ENCODE data around the gene ACAT2.

Gene ACAT2

DNA sequence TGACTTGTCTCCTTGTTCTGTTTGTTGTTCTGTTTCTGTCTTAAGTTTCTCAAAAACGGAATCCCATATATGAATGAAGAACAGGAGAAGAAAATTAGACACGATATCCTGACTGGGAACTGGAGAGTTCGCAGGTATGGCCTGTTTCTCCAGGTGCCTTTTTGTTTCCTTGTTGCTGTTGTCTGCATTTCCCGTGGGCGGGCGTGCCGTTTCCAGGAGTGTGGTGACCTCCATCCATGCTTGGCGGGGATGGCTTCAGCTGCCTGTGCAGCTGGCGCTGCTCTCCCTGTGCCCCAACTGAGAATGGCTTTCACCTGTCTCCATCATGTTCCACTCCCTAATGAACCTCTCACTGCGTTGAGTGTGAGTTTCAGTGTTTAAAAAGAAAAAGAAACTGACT lies 42.7 kb downstream of the ACAT2 start:
- TF ChIP-seq, protein P1, sequence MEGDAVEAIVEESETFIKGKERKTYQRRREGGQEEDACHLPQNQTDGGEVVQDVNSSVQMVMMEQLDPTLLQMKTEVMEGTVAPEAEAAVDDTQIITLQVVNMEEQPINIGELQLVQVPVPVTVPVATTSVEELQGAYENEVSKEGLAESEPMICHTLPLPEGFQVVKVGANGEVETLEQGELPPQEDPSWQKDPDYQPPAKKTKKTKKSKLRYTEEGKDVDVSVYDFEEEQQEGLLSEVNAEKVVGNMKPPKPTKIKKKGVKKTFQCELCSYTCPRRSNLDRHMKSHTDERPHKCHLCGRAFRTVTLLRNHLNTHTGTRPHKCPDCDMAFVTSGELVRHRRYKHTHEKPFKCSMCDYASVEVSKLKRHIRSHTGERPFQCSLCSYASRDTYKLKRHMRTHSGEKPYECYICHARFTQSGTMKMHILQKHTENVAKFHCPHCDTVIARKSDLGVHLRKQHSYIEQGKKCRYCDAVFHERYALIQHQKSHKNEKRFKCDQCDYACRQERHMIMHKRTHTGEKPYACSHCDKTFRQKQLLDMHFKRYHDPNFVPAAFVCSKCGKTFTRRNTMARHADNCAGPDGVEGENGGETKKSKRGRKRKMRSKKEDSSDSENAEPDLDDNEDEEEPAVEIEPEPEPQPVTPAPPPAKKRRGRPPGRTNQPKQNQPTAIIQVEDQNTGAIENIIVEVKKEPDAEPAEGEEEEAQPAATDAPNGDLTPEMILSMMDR (conservative IDR thresholded peaks at IDR 0.05; ENCODE audit: control insufficient read depth, insufficient read depth, low read depth, low read length): no peak
- no peak for DNase-seq (ENCODE audit: low read depth)

DNA sequence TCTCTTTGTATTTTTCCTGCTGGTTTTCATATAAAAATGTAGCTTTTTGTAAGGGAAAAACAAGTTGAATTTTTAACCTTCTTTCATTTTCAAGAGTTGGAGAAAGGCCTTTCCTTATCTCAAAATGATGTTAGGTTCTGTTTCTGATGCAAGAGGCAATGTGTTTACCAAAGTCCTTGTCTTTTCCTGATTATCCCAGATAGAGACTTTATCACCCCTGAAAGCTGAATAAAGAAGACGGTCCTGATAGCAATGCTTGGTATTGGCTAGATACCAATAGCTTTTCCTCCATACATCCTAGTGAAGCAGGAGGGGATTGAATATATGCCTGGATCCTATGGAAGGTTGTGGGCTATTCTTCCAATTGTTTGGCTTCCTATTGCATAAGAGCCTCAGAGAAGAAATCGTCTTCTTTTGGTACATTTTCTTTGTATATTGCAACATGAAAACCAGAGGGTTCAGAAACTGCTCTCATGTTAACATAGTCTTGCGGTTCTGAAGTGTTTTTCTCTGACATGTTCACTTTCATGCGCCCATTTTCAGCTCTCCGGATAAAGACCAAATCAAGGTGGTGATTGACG lies 43.7 kb downstream of the ACAT2 start:
- no peak for DNase-seq (ENCODE audit: low read depth)
- TF ChIP-seq, protein P1 (conservative IDR thresholded peaks at IDR 0.05; ENCODE audit: control insufficient read depth, insufficient read depth, low read depth, low read length): no peak
- H3K4me3 ChIP-seq (ENCODE audit: control insufficient read depth, low read depth, low read length): no peak overlapping the region

More for the DNA sequence above, 42.7 kb downstream of the ACAT2 start:
- H3K4me3 ChIP-seq (ENCODE audit: control insufficient read depth, low read depth, low read length): no peak overlapping the region

DNA sequence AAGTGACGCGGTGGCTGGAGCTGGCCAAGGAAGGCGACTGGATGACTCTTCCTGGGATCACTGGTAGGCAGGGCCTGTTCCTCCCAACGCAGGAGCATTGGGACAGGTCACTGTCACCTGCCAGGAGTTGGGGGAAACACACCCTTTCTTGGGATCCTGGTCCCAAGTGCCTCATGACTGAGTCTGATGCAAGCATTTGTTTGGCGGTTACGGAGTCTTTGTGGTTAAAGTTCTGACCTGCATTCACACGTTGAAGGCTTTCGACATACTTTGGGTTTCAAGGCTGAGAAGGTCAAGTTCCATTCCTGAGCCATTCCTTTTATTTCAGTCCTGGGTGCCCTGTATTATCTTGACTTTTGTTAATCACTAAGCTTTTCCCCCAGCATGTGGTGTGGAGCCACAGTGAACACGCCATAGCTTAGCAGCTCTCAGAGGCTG lies 44.2 kb downstream of the ACAT2 start:
- TF ChIP-seq, protein P1 (conservative IDR thresholded peaks at IDR 0.05; ENCODE audit: control insufficient read depth, insufficient read depth, low read depth, low read length): no peak
- peak; percentile 20 for DNase-seq (ENCODE audit: low read depth)

DNA sequence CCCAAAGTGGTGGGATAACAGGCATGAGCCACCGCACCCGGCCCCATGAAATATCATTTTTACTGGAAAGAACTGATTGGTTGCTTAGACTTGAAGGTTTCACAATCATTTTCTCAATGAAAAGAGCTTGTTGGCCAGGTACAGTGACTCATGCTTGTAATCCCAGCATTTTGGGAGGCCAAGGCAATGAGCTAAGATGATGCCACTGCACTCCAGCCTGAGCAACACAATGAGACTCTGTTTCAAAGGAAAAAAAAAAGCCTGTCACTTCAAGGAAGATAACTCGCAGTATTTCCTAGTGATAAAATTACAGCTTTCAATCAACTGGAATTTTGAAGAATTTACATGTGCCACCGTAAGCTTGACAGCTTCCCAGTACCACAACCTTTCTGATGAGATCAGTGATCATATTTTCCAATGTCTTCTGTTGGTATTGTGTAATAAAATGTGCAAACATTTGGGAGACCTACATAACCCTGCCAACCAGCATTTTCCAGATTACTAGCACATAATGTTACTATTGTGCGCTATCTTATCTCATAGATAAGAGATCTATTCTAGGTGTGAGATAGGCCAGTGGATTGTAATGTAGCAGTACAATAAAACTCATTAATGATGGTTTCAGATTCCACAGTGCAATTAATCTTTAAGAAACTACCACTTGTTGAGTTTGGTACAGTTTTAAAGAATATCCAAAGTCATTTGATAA lies 45.5 kb downstream of the ACAT2 start:
- TF ChIP-seq, protein P1 (conservative IDR thresholded peaks at IDR 0.05; ENCODE audit: control insufficient read depth, insufficient read depth, low read depth, low read length): no peak
- H3K4me3 ChIP-seq (ENCODE audit: control insufficient read depth, low read depth, low read length): no peak overlapping the region
- DNase-seq (ENCODE audit: low read depth): no peak

More for the DNA sequence above, 44.2 kb downstream of the ACAT2 start:
- H3K4me3 ChIP-seq (ENCODE audit: control insufficient read depth, low read depth, low read length): no peak overlapping the region

DNA sequence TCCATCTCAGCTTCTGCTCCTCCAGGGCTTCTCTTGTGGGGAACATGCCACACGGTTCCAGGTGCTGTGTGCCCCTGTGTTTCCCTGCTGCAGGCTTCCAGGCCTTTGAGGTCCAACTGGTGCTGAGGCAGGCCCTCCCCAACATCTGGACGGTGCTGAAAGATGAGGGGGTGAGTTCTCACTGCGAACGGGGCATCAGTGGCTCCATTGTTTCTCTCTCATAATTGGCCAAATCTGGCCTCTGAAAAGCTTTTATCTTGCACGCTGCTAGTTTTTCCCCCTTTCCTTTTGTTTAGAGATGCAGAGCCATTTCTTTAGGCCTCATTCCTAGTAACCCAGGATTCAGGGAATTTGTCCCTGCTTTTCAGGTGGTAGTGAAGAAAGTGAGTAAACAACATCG lies 46.8 kb downstream of the ACAT2 start:
- TF ChIP-seq, protein P1 (conservative IDR thresholded peaks at IDR 0.05; ENCODE audit: control insufficient read depth, insufficient read depth, low read depth, low read length): no peak
- no peak for DNase-seq (ENCODE audit: low read depth)
- no peak overlapping the region for H3K4me3 ChIP-seq (ENCODE audit: control insufficient read depth, low read depth, low read length)

DNA sequence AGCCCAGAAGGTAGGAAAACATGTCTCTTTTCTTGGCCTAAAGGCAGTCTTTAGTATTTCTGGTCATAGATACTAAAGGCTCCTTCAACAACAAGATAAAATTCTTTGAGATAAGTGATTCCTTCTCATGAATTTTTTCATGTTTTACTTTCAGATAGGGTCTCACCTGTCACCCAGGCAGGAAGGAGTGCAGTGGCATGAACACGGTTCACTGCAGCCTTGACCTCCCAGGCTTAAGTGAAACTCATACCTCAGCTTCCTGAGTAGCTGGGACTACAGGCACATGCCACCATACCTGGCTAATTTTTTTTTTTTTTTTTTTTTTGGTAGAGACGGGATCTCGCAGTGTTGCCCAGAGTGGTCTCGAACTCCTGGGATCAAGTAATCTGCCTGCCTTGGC lies 47.3 kb downstream of the ACAT2 start:
- DNase-seq (ENCODE audit: low read depth): no peak
- H3K4me3 ChIP-seq (ENCODE audit: control insufficient read depth, low read depth, low read length): no peak overlapping the region
- TF ChIP-seq, protein P1 (conservative IDR thresholded peaks at IDR 0.05; ENCODE audit: control insufficient read depth, insufficient read depth, low read depth, low read length): no peak
